ENCODE measurements around the gene LY6G6F. TPM values are rescaled to one million over a fixed set of nuclear protein-coding genes. Genes with fewer than 3 reads are reported as not detected.

Gene LY6G6F
- total and polyA plus RNA-seq, 8 donors = not detected

- ATAC-seq (peak; percentile 62 to 68 (median 66)), FAIRE-seq (no peak), DNase-seq (peak; percentile 77 to 92 (median 87))
- Histone ChIP-seq H3K4me1 (peaks cover 22 to 33% (median 30%) of the 10 kb centered on the region in 3 donors), H3K4me3 (peak within 1 kb of the TSS; percentile 34 to 69 (median 52)), H3K27me3 (no peaks in the 10 kb centered on the region), H3K9me3 (no peaks in the 10 kb centered on the region), H3K36me3 (peaks cover 0 to 21% (median 17%) of the 10 kb centered on the region in 3 donors), H3K27ac (peak within 1 kb of the TSS; percentile 76 to 92 (median 86))
- intact Hi-C loops (cut with DNase I) = no loop called here
- WGBS, 2 donors = 0 to 1% methylated on average over 23 to 24 of the region's 24 CpGs
- TF ChIP-seq, protein P1, sequence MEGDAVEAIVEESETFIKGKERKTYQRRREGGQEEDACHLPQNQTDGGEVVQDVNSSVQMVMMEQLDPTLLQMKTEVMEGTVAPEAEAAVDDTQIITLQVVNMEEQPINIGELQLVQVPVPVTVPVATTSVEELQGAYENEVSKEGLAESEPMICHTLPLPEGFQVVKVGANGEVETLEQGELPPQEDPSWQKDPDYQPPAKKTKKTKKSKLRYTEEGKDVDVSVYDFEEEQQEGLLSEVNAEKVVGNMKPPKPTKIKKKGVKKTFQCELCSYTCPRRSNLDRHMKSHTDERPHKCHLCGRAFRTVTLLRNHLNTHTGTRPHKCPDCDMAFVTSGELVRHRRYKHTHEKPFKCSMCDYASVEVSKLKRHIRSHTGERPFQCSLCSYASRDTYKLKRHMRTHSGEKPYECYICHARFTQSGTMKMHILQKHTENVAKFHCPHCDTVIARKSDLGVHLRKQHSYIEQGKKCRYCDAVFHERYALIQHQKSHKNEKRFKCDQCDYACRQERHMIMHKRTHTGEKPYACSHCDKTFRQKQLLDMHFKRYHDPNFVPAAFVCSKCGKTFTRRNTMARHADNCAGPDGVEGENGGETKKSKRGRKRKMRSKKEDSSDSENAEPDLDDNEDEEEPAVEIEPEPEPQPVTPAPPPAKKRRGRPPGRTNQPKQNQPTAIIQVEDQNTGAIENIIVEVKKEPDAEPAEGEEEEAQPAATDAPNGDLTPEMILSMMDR (IDR thresholded peaks at IDR 0.05) = no peak
Measured at GRCh38 chr6:31736021-31736767, 29.5 kb downstream of the LY6G6F start, which contains the start of gene CLIC1. CLIC1 (minus strand) TSS chr6:31736530; CDS start chr6:31736300, 230 bp downstream.

GRCh38 chr6:31736768-31737314, 30.2 kb downstream of the LY6G6F start:
- TF ChIP-seq, protein P1 (IDR thresholded peaks at IDR 0.05) = no peak
- Histone ChIP-seq H3K4me1 (peaks cover 22 to 33% (median 30%) of the 10 kb centered on the region in 3 donors), H3K36me3 (peaks cover 0 to 17% (median 15%) of the 10 kb centered on the region in 3 donors), H3K9me3 (no peaks in the 10 kb centered on the region), H3K27me3 (no peaks in the 10 kb centered on the region), H3K27ac (peak overlapping the region; percentile 70 to 92 (median 82)), H3K4me3 (peak overlapping the region in 2 of 4 donors; percentile 62 to 69)
- DNase-seq (peak in 1 of 6 donors; percentile 45), FAIRE-seq (no peak), ATAC-seq (no peak)
- WGBS, 2 donors = 37 to 44% methylated on average over 10 of the region's 10 CpGs
- intact Hi-C loops (cut with DNase I) = no loop called here

DNA sequence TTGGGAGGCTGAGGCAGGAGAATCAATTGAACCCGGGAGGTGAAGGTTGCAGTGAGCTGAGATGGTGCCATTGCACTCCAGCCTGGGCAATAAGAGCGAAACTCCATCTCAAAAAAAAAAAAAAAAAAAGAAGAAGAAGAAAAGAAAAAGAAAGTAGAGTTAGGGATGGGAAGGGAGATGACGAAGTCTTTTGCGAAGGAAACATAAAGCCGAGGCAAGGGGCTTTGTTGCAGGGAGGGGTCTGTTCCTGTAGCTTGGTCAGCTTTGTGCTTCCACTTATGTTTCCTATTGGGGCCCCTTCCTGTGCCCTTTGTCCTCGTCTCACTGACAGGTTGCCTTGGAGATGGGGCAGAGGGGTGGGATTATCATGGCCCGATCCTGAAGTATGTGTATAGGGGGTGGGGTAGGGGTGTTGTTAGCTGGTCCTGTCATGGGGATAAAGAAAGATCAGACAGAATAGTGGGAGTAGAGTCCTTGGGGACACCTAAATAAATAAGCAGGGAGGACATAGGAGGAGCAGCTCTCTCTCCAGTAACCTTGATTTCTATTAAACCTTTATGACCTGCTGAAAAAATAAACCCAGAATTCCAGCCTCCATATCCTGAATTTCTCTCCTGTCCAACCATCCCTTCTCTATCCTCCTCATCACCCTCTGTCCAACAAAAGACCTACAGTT, 30.8 kb downstream of the LY6G6F start:
- FAIRE-seq (no peak), DNase-seq (no peak), ATAC-seq (no peak)
- Histone ChIP-seq H3K27ac (peak overlapping the region; percentile 58 to 92 (median 86)), H3K36me3 (peaks cover 0 to 11% (median 10%) of the 10 kb centered on the region in 3 donors), H3K27me3 (no peaks in the 10 kb centered on the region), H3K4me1 (peaks cover 22 to 33% (median 30%) of the 10 kb centered on the region in 3 donors), H3K4me3 (peak overlapping the region in 1 of 4 donors; percentile 62), H3K9me3 (no peaks in the 10 kb centered on the region)
- 49 to 50% methylated on average over 7 of the region's 7 CpGs for WGBS, 2 donors
- TF ChIP-seq, protein P1 (IDR thresholded peaks at IDR 0.05) = no peak
- intact Hi-C loops (cut with DNase I) = no loop called here

DNA sequence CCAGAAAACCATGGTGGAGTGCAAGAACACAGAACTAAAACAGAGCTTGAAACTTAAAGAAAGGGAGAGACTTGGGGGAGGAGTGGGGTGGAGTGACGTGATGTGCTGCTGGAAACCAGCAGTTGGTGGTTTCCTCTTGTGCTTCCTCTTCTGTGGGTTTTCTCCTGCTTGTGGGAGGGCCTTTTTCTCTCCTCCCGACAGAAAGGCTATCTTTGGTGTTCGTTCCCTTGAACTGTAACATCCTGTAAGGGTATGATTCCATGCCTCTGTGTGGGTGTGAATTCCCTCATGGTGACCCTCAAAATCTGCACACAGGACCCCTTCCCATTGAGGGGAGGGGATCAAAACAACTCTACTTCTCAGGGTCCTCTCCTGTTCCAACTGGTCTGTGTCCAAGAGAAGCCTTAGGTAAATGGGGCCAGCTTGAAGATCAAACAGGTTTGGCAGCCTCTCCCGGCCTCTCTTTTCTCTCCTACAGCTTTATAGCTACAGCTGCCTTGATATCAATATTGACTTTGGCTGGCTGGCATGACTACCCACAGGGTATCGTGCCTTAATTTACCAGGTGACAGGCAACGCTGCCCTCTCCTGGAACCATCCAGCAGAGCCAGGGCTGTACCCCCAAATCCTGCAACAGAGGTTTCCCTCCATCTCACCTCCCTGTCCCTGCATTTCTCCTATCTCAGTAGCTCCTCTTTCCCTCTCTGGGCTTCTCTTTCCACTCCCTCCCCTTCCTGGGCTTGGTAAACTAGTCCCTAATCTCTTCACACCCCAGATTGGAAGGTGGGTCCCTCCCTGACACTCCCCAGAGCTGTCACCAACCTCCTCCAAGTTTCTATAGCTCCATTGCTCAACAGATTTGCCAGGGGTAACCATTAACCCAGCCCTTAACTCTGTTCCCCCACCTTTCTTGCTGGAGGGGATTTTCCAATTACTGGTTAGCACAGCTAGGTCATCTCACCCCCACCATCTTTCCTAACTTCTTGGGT, 31.6 kb downstream of the LY6G6F start:
- peak in 3 of 4 donors; percentile 29 to 38 (median 30) for ATAC-seq
- TF ChIP-seq, protein P1 (IDR thresholded peaks at IDR 0.05) = no peak
- Histone ChIP-seq H3K27ac (peak overlapping the region; percentile 58 to 92 (median 86)), H3K9me3 (no peaks in the 10 kb centered on the region), H3K27me3 (no peaks in the 10 kb centered on the region), H3K4me3 (no peak overlapping the region), H3K36me3 (peaks cover 0 to 4% (median 2%) of the 10 kb centered on the region in 3 donors), H3K4me1 (peaks cover 22 to 33% (median 30%) of the 10 kb centered on the region in 3 donors)
- DNase-seq = peak in 4 of 6 donors; percentile 52 to 80 (median 55)
- WGBS, 2 donors = 2 to 6% methylated on average over 6 of the region's 6 CpGs
- intact Hi-C loops (cut with DNase I) = no loop called here
- no peak for FAIRE-seq

Measured in pancreas (tissue), 10 donors.